ENCODE measurements around the gene AGAP1.
"Not testable (repeated sequence)": the region's sequence is repeated elsewhere in the genome, so short reads cannot be mapped to it uniquely, and the experiment has no call there.

The AGAP1 gene

DNA sequence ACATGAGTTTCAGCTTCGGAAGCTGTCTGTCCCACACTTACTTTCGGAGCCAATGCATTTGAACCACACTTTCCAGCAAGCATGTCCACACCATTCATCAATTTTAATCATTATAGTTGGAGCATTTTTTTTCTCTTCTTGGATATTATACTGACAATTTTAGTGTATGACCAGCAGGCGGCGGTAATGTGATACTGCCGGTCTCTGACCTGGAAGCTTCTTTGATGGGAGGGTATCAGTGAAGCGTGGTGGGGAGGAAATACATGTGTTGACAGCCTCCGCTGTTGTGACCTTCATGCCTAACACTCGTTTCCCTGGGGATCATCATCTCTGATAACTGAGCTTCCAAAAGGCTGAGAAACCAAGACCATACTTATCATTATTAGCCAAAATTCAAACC, 442.6 kb downstream of the AGAP1 start:
- DNase-seq: no peak

DNA sequence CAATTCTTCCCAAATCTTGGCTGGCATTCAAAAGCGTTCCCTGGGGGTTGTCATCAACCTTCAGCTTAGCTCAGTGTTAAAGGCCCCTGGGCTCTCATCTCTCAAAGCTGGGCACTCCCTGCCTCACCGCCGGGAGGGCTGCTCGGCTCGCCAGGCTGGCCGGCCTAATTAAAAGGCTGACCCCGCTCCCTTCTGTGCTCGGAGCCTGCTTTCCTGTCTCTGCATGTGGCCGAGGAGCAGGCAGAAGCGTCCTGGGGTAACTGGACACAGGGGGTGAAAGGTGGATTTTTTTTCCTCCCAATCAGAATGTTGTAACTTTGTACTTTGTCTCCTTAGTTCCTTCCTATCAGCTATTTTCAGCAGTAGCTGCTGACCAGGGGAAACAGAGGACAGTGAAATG, 443.2 kb downstream of the AGAP1 start:
- DNase-seq: no peak

DNA sequence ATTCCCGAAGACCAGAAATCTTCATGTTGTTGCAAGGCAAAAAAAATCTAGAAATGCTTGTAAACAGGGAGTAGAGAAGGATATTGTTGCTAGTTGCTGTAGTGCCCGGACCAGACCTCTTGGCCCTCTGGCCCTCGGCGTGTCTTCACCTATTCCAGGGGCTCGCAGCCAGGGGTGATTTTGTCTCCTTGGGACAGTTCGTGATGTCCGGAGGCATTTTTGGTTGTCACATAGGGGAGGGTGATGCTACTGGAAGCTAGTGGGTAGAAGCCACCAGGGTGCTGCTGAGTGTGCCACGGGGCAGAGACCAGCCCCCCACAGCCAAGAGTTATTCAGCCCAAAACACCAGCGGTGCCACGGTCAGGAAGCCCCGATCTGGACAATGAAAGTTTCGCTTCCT, 443.7 kb downstream of the AGAP1 start:
- no peak for DNase-seq

DNA sequence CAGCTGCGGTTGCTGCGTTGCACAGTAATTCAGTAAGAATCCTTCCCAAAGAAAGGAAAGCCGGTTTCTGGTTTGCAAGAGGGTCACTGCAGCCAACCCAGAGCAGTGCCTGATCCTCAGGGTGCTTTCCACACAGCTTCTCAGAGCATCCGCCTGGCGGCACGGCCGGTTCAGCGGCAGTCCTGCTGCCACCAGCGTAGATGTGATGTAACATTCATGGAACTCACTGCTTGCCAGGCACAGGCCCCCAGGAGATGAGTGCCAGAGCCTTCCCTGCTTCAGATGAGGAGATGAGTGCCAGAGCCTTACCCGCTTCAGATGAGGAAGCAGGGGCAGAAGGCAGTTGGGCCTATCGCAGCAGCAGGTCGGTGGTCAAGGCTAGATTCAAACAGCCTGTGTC, 444.1 kb downstream of the AGAP1 start:
- no peak for DNase-seq

DNA sequence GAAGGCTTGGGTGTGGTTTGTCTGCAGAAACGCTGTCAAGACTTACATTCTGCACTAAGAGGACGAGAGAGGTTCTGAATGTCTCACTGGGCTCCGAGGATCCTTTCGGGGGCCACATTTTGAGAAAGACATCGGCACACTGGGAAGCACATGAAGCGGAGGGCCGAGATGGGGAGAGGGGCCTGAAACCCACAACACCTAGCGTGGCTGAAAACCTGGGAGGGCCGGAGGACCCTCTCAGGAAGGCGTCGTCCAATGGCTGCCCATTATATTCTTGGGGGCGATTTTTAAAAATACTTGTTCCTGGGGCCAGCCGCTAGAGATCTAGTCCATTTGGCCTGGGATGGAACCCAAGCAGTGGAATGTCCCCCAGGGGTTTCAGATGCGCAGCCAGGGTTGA, 444.8 kb downstream of the AGAP1 start:
- DNase-seq: no peak

DNA sequence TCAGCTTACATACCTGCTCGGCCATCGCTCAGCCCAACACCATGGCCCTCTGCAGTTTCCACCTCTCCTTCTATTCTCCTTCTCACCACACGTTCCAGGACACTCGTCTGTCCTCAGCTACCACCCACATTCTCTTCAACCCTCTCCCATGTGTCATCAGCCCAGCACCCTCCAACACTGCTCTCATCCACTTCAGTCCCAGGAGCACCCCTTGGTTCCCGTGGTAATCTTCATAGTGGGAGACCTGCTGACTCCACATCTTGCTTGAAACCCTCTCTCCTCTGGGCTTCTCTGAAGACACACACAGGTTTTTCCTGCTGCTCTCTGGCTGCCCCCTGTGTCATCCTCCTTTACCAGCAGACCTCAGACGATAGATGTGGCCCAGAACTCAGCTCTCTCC, 445.6 kb downstream of the AGAP1 start:
- no peak for DNase-seq

DNA sequence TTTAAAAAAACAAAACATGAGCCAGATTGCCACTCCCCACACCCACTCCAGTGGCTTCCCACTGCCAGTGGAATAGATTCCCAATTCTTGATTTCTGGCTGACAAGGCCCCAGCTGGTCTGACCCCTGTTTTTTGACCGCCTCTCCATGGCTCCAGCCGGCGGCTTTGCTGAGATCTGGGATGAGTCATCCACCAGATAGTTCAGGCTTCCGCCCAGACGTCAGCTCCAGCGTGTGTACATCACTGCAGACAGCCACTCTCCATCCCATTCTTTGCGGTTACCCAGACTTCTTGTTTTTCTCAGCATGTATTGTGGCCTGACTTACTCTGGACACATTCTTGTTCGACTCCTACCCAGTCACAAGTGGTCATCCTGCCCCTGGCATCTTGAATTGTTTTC, 446.5 kb downstream of the AGAP1 start:
- peak; percentile 34 to 62 for DNase-seq

DNA sequence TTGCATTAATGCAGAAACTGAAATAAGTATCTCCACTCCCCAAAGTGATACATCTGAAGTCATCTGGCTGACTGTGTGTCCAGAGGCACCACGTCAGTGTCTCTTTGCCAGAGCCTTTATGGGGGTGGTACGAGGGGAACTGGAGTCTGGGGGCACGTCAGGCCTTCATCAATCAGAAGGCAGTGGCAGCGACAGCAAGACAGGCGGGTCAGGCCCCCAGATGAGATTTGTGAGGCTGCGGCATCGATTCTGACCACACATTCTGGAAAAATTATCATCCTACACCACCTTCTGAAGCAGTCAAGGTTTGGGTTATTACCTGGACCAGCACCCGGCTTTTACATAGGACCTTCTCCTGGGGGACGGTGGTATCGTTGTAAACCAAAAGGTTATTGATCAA, 450.7 kb downstream of the AGAP1 start:
- DNase-seq: no peak

DNA sequence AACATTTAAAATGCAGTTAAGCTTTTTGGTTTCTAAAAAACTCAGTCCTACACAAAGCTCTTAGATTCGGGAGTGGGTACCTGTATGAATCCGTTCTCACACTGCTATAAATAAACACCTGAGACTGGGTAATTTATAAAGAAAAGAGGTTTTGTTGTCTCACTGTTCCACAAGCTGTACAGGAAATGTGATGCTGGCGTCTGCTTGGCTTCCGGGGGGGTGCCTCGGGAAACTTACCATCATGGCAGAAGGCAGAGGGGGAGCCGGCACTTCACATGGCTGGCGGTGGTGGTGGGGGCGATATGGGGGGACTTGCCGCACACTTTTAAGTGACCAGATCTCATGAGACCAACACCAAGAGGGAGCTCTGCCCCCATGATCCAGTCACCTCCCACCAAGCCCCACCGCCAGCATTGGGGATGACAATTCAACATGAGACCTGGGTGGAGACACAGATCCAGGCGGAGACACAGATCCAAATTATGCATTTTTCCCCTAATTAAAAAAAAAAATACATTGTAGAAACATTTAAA, 451.8 kb downstream of the AGAP1 start:
- DNase-seq: no peak

DNA sequence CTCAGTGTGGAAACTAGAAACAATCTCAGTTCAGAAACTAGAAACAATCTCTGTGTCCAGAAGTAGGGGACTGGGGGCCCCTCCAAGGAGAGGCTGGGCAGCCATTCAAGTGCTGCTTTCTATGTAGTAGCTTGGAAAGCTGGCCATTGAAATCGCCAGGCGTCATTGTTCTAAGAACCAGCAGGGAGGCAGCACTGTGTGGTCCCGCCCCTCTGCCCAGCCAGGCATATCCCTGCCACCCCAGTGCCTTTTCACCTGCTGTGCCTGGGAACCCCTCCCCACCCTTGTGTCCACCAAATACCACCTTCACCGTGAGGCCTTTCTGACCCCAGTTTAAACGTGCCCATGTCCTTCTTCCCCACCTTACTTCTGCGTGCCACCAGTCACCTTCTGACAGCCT, 452.7 kb downstream of the AGAP1 start:
- DNase-seq: no peak

DNA sequence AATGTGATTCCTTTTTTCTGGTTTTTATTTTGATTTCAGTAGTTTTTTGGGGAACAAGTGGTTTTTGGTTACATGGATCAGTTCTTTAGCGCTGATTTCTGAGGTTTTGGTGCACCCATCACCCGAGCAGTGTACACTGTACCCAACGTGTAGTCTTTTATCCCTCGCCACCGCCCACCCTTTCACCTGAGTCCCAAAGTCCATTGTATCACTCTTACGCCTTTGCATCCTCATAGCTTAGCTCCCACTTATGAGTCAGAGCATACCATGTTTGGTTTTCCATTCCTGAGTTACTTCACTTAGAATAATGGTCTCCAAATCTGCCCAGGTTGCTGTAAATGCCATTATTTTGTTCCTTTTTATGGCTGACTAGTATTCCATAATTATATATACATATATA, 453.2 kb downstream of the AGAP1 start:
- not testable (repeated sequence) for DNase-seq

DNA sequence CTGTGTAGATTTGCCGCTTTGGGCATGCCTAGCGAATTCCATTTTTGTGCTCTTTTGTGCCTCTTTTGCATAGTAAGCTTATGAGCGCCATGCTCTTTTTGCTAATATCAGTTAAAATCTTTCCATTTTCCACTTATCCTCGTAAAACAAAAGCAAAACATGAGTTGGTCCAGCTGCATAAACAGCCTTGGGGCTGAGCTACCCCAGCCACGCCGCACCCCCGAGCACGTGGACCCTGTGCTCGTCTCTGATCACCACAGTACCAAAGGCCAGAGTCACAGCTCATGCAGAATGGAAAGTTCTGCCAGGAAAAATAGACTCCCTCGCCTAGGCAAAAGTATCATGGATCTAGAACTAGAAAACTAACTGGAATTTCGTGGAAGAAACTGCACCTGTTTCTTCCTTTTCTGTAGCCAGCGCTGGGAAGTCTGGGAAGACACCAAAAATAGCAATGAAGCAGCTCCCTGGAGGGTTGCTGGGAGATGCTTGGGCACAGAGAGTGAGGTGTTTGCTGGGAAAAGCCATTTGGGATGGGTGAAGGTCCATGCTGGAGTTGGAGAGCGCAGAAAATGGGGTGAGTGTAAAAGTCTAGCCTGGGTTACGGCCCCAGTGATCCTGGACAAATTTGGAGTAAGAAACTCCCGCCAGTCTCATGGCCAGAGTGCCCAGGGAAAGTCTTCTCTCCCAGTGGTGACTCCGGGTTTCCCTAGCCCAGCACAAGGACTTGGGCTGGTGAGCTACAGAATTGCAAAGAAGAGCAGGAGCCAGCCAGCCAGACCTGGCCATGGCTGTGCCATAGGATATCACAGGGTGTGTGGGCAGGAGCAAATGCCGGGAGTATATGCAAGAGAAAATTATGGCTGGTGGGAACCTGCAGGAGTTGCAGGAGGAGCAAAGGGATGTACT, 456.0 kb downstream of the AGAP1 start:
- DNase-seq: no peak

DNA sequence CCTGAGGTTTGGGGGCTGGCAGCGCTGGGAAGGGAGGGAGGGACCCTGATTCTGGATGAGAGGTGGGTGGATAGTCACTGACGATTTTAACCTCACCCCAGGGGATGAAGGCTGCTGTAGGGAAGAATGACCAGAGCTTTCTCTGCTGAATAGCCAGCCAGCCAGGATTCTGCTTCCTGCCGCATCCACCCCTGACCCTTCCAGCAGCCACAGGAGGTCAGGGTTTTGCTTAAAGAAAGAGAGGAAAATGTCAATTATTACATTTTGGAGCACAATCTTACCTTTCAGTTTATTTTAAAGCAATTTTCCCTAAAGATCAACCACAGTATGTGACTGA, 456.6 kb downstream of the AGAP1 start:
- DNase-seq: no peak

DNA sequence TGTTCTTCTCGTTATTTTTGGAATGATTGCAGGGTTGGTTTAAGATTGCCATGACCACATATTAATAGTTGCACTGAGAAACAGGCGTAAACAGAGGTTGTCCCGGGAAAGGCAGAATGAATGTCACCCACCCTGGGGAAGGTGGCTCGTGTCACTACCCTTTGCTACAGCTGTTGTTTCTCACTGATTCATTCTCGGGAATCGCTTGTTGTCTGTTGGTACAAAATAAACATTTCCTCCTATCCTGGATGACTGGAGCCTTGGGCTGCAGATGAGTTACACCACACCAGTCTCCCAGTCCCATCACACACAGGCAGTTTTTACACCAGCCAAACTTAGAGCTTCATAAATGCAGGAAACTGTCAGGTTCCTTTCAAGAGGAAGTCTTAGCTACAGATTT, 457.6 kb downstream of the AGAP1 start:
- no peak for DNase-seq

DNA sequence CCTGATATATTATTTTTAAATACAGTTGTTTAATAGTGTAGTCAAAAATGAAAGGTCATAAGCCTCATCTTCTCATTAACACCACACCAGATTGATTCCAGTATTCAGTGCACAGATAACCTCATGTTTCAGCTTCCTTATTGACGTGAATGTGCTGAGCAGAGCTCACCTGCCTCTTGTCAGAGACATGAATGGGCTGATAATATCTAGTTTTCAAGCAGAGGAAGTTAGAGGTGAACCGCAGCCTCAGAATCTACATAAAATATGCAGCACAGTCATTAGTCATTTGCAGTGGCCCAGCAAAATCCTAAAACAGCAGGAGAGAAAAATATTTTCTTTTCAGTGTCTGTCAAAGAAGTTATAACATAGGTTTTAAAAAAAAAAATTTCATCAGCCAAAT, 458.1 kb downstream of the AGAP1 start:
- no peak for DNase-seq

DNA sequence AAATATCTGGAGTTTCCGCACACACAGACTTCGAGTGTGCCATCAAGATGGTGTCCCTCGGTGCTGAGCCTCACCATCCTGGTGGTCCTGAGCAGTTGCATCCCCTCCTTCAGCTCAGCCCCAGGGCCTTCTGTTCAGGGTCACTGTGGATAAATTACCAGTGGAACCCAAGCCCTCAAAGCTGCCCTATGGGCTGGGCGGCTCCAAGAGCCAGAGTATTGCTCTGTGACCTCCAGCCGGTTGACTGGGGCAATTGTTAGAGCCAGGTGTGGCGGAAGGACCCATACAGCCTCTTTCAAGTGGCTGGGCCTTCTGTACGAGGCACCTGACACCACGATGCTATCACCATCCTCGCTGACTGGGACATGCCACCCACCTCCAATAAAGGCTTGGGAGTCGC, 458.9 kb downstream of the AGAP1 start:
- DNase-seq: no peak

DNA sequence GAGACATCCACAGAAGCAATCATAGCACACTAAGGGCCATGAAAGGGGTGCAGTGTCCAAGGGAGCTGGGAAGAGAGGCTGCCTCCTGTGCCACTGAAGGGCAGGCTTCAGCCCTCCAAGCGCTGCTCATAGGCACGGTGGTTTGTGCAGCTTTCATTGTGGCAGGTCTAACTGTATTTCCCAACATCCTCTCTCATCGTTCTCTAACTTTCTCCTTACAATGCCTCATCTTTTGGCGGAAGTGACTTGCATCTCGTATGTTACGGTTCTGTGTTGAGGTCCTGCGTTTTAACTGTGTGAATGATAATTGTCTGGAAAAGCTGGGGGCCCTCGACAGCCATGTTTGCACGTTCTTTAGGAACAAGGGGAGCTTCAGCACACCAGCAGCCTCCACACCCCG, 460.4 kb downstream of the AGAP1 start:
- DNase-seq: no peak

DNA sequence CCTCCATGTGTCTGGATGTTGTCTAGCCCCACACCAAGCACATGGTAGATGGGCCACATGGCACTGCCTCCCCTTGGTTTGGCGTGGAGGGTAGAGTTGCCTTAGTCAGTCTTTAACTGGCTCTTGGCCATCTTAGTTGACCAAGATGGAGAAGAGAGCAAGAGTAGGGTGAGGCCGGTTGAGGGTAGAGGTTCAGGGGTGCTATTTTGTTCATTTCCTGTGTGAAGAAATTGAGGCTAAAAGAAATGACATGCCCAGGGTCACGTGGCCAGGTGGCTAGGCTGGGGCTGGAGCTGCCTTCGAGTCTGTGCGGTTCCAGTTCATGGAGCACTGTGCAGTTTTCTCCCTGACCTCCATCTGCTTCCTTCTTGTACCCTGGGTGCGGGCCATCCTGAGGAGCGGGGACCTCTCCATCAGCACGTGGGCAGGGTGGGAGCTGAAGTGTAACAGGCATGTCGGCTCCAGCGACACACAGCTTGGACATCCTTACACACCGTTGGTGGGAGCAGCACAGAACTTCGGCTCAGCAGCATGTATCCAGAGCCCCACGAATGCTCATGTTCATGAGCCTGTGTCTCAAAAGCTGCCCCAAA, 461.1 kb downstream of the AGAP1 start:
- no peak for DNase-seq

DNA sequence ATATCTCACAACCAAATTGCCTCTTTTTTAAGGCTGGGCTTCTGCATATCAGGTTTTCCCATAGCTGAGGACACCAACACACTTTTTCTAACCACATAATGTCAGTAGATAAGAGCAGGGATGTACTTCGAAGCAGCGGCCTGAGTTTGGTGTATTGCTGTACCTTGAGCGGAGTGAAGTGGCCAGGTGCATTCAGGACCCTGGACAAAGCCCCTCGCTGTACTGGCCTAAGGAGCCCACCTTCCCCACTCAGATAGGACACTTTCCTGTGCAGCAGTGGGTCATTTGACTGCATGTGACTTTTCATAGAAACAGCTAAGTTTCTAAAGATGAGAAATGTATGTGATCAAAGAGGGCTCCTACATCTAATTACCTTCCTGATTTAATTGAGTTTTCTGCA, 461.8 kb downstream of the AGAP1 start:
- no peak for DNase-seq

DNA sequence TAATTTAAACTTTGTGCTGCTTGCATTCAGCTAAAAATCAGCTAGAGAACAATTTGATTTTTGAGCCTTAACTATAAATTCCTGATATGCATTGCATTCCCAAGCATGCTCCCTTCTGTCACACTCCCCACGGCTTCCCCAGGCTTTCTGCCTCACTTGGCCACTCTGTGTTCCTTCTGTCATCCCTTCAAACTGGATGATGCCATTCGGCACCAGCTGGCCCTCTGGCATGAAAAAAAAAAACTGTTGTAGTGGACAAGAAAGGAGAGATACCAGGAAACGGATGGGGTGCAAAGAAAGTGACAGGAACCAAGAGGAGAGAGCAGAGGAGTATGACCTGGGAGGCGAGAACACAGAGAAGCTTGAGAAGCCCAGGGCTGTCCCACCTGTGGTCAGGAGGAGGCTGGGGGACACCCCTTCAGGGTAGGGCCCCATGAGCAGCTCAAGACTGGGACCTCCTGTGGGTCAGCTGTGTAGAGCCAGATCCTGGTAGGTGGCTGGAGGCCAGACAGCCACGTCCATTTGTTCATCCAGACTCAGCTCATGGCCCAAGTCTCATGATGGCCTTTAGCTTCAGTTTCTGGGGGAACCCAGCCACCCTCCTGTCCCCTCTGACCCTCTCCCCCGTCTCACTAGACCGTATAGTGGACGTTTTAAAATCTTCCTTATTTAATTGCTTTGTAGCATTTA, 462.6 kb downstream of the AGAP1 start:
- DNase-seq: no peak

DNA sequence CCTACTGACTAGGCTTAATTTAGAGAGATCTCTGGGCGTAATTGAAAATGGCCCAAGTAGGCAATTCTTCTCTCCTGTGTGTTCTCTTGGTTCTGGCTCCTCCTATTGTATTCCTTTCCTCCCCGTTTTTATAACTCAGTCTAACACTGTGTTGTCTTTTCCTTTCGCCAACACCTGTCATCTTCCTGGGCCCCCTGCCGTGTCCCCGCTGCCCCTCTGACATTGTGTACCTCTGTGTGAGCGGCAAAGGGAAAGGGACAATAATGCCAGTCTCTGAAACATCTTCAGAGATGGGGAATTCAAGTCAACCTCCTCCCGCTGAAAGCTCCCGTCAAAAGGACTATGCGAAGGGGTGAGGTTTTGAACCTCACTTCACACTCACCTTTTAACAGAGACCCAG, 463.4 kb downstream of the AGAP1 start:
- no peak for DNase-seq

DNA sequence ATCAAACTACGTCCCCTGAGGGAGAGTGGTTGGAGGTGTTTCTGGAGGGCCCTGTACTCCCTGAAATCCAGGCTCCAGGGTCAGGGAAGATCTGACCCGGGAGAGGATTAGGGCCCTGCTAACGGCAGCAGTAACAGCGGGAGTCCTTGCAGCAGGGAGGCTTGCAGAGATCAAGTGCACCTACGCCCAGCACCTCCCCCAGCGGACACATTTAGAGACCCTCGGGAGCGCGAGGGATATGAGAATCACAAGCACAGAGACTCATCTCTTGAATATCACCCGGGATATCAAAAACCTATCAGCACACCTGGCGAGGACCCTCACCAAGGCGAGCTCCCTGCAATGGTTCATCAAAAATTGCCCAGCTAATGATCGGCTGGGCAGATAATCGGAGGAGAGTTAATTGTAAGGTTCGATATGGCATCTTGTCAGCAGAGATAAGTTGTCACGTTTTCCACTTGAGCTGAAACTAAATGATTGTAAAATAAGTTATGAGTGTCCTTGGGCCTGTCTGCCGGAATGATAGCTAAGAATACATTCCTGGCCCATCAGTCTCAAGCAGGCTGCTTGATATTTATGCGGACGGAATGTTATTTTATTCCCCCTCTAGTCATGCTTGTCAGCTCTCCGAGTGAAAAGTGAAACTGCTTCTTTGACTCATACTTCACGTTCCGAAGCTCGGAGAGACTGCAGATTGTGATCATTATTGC, 464.5 kb downstream of the AGAP1 start:
- no peak for DNase-seq

DNA sequence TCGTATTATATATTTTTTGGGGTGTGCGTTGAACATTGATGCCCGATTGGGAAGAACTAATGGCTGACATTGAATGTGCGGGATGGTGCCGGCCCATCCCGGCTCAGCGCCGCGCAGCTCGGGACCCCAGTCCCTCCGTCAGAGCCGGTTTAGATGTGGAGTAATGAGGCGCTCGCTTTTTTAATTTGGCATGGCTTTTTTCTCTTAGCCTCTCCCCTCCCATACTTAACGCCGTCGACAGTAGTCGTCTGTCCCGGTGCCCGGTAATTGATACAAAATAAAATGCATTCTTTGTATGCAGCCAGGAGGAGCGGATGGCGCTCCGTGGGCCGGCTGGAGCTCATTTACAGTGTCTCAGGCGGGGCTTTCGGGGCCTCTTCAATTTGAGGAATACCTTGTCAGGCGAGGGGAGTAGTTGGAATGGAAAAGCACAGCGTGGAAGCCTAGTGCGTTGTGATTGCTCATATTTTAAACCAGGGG, 465.1 kb downstream of the AGAP1 start:
- no peak for DNase-seq
